GM23338 (cell line): Measurements from ENCODE around the gene HEBP1. TPM values are rescaled to one million over a fixed set of nuclear protein-coding genes. Genes with fewer than 3 reads are reported as not detected.
A peak's percentile ranks its signal among the peaks of the same experiment; 100 is the strongest.

ENCODE experiments used
- ATAC-seq: fragments of 200-7000 bp; cut with Tn5 transposase; 3 replicates; pipeline ENCODE4 v1.9.1; 2020
- DNase-seq: peaks from one replicate; pipeline ENCODE4 v3.0.0-alpha.2; 2015; ENCODE audit warnings: low spot score
- H2AFZ ChIP-seq: fragments of 200-600 bp; sonication (generic); 2 replicates; pipeline ENCODE4 v1.8.0; 2016; ENCODE audit warnings: antibody characterized with exemption, mild to moderate bottlenecking, moderate library complexity
- H3F3A ChIP-seq: fragments of 200-600 bp; sonication (generic); replicated peaks from 2 replicates; pipeline ENCODE4 v1.8.0; 2017; ENCODE audit warnings: antibody characterized with exemption, mixed run types, low read depth
- H3K27ac ChIP-seq: fragments of 200-600 bp; sonication (generic); 2 replicates; pipeline ENCODE4 v1.6.1; 2016; ENCODE audit warnings: low read depth
- H3K27me3 ChIP-seq: fragments of 200-600 bp; sonication (generic); 2 replicates; pipeline ENCODE4 v1.8.0; 2016; ENCODE audit warnings: mild to moderate bottlenecking, mixed run types, moderate library complexity; ENCODE audit not compliant: insufficient read depth
- H3K36me3 ChIP-seq: fragments of 200-600 bp; sonication (generic); 2 replicates; pipeline ENCODE4 v1.8.0; 2016; ENCODE audit warnings: mild to moderate bottlenecking; ENCODE audit not compliant: insufficient read depth
- H3K4me1 ChIP-seq: fragments of 200-600 bp; sonication (generic); 2 replicates; pipeline ENCODE4 v1.8.0; 2016; ENCODE audit warnings: mild to moderate bottlenecking, moderate library complexity; ENCODE audit not compliant: insufficient read depth
- H3K4me2 ChIP-seq: fragments of 200-600 bp; sonication (generic); 2 replicates; pipeline ENCODE4 v1.7.1; 2017; ENCODE audit warnings: mixed run types
- H3K4me3 ChIP-seq: fragments of 200-600 bp; sonication (generic); 2 replicates; pipeline ENCODE4 v1.6.1; 2016; ENCODE audit warnings: mixed run types
- H3K79me2 ChIP-seq: fragments of 200-600 bp; sonication (generic); replicated peaks from 2 replicates; pipeline ENCODE4 v1.8.0; 2017; ENCODE audit warnings: mild to moderate bottlenecking; ENCODE audit not compliant: insufficient read depth
- H3K9me2 ChIP-seq: fragments of 200-600 bp; sonication (generic); 2 replicates; pipeline ENCODE4 v1.8.0; 2017; ENCODE audit not compliant: insufficient read depth
- H4K20me1 ChIP-seq: fragments of 200-600 bp; sonication (generic); replicated peaks from 2 replicates; pipeline ENCODE4 v1.8.0; 2017; ENCODE audit warnings: mild to moderate bottlenecking; ENCODE audit not compliant: insufficient read depth
- H3K27ac Mint-ChIP-seq: 2 replicates; pipeline ENCODE4 v1.8.0; 2020; ENCODE audit warnings: inconsistent platforms, mild to moderate bottlenecking, moderate library complexity, mixed read lengths
- H3K27me3 Mint-ChIP-seq: 3 replicates; pipeline ENCODE4 v1.8.0; 2022; ENCODE audit warnings: low read depth, mild to moderate bottlenecking, moderate library complexity, mixed read lengths, inconsistent platforms; ENCODE audit not compliant: insufficient read depth, poor library complexity
- H3K36me3 Mint-ChIP-seq: 3 replicates; pipeline ENCODE4 v1.8.0; 2021; ENCODE audit warnings: low read depth, mild to moderate bottlenecking, inconsistent platforms, moderate library complexity, mixed read lengths
- H3K4me1 Mint-ChIP-seq: 3 replicates; pipeline ENCODE4 v1.8.0; 2020; ENCODE audit warnings: mild to moderate bottlenecking, inconsistent platforms, mixed read lengths
- H3K4me3 Mint-ChIP-seq: 3 replicates; pipeline ENCODE4 v1.8.0; 2021; ENCODE audit warnings: moderate library complexity, mild to moderate bottlenecking, inconsistent platforms, mixed read lengths
- H3K9me3 Mint-ChIP-seq: 3 replicates; pipeline ENCODE4 v1.8.0; 2020; ENCODE audit warnings: moderate library complexity, mild to moderate bottlenecking, inconsistent platforms, mixed read lengths
- CREB1 ChIP-seq: fragments of 250-450 bp; sonication (Bioruptor Pico); IDR thresholded peaks from 2 replicates; pipeline ENCODE4 v1.5.0; 2020; ENCODE audit warnings: low read depth, mild to moderate bottlenecking, moderate library complexity
- CTCF ChIP-seq, 2 experiments: fragments of 200-600 bp in 1 of 2; sonication (generic) in 1 of 2; conservative IDR thresholded peaks; 2 replicates each; pipeline versions ENCODE4 v1.5.1 to v1.6.1; 2016 to 2017; ENCODE audit warnings: antibody characterized with exemption in 2 of 2, low read depth in 2 of 2, mild to moderate bottlenecking in 2 of 2, moderate library complexity in 1 of 2
- ETS1 ChIP-seq: IDR thresholded peaks from 2 replicates; pipeline ENCODE4 v1.6.1; 2016; ENCODE audit warnings: antibody characterized with exemption
- EZH2 ChIP-seq: fragments of 200-600 bp; sonication (generic); IDR thresholded peaks from one replicate; pipeline ENCODE4 v1.8.0; 2017; ENCODE audit warnings: antibody characterized with exemption, mild to moderate bottlenecking, low read depth; ENCODE audit not compliant: unreplicated experiment
- EZH2phosphoT487 ChIP-seq: fragments of 200-600 bp; sonication (generic); IDR thresholded peaks from one replicate; pipeline ENCODE4 v1.8.1; 2018; ENCODE audit warnings: antibody characterized with exemption; ENCODE audit not compliant: unreplicated experiment
- JUNB ChIP-seq: IDR thresholded peaks from one replicate; pipeline ENCODE4 v1.6.1; 2016; ENCODE audit warnings: antibody characterized with exemption; ENCODE audit not compliant: unreplicated experiment
- NANOG ChIP-seq: IDR thresholded peaks from 2 replicates; pipeline ENCODE4 v1.6.1; 2016; ENCODE audit warnings: antibody characterized with exemption, borderline replicate concordance
- POLR2AphosphoS5 ChIP-seq: IDR thresholded peaks from 2 replicates; pipeline ENCODE4 v1.6.1; 2016; ENCODE audit warnings: antibody characterized with exemption, low read depth
- REST ChIP-seq: IDR thresholded peaks from one replicate; pipeline ENCODE4 v1.6.1; 2018; ENCODE audit warnings: antibody characterized with exemption; ENCODE audit not compliant: unreplicated experiment
- STAT1 ChIP-seq: IDR thresholded peaks from one replicate; pipeline ENCODE4 v1.6.1; 2016; ENCODE audit warnings: antibody characterized with exemption; ENCODE audit not compliant: unreplicated experiment
- ZNF114 ChIP-seq: fragments of 250-450 bp; sonication (Bioruptor Pico); IDR thresholded peaks from 2 replicates; pipeline ENCODE4 v1.5.0; 2020; ENCODE audit warnings: mild to moderate bottlenecking, moderate library complexity
- ZNF331 ChIP-seq: fragments of 250-450 bp; sonication (Bioruptor Pico); IDR thresholded peaks from 2 replicates; pipeline ENCODE4 v1.5.0; 2020; ENCODE audit warnings: low read depth, mild to moderate bottlenecking, moderate library complexity
- ZNF462 ChIP-seq: fragments of 250-450 bp; sonication (Bioruptor Pico); IDR thresholded peaks from 2 replicates; pipeline ENCODE4 v1.5.0; 2020; ENCODE audit warnings: mild to moderate bottlenecking, moderate library complexity
- polyA plus RNA-seq: library from polyadenylated mRNA; unstranded; fragments of >200 nt; fragmentation: Nextera tagmentation; extraction: Ambion mirVana; gene quantifications from 2 replicates; pipeline ENCODE4 v1.2.1, GENCODE V29; 2016
- total RNA-seq: library from RNA; depleted of rRNA; stranded (reverse); fragments of >200 nt; shearing (Covaris generic); gene quantifications from 2 replicates; pipeline ENCODE4 v1.2.3, GENCODE V29; 2014

The HEBP1 gene
- total and polyA plus RNA-seq, 2 experiments from 2014 or later = 25.2 to 45.1 TPM

- no peak for TF ChIP-seq JUNB
- TF ChIP-seq CREB1 (CRISPR knock-in tag) = no peak
- no peak for TF ChIP-seq ZNF114 (CRISPR knock-in tag)
- TF ChIP-seq ZNF331 (CRISPR knock-in tag) = no peak
- no peak for TF ChIP-seq REST
Observed at GRCh38 chr12:12998248-12998647, 1.8 kb downstream of the HEBP1 start (continued).

GRCh38 chr12:12997734-12998133, 2.3 kb downstream of the HEBP1 start:
- H3F3A ChIP-seq = 0 out of 2 replicates have a peak, but pooled peaks cover 6% of the 10 kb centered on the region
- no peak overlapping the region; the same call in 2 of the 3 replicates for H3K4me3 Mint-ChIP-seq
- peaks cover 3% of the 10 kb centered on the region for H4K20me1 ChIP-seq
- peaks cover 8% of the 10 kb centered on the region; the same call in 1 of the 3 replicates for H3K9me3 Mint-ChIP-seq
- peaks cover 12% of the 10 kb centered on the region for H3K36me3 Mint-ChIP-seq
- H3K9me2 ChIP-seq = no peaks in the 10 kb centered on the region
- no peak overlapping the region for H3K4me3 ChIP-seq
- H3K27me3 ChIP-seq = peaks cover 13% of the 10 kb centered on the region
- H3K27ac ChIP-seq = no peak overlapping the region
- peaks cover 22% of the 10 kb centered on the region for H3K27me3 Mint-ChIP-seq
- H3K4me1 ChIP-seq = peaks cover 28% of the 10 kb centered on the region
- DNase-seq (no peak), ATAC-seq (no peak)
- H3K36me3 ChIP-seq = no peaks in the 10 kb centered on the region
- no peak overlapping the region for H2AFZ ChIP-seq
- no peak overlapping the region for H3K27ac Mint-ChIP-seq
- peaks cover 39% of the 10 kb centered on the region for H3K4me1 Mint-ChIP-seq
- H3K79me2 ChIP-seq = peaks cover 23% of the 10 kb centered on the region
- H3K4me2 ChIP-seq = 0 out of 2 replicates have a peak overlapping the region, but pooled peaks have one; percentile 28
- TF ChIP-seq NANOG (no peak), STAT1 (no peak), ZNF462 (CRISPR knock-in tag) (no peak), CREB1 (CRISPR knock-in tag) (no peak), ZNF114 (CRISPR knock-in tag) (no peak), ZNF331 (CRISPR knock-in tag) (no peak), EZH2phosphoT487 (no peak), JUNB (no peak), POLR2AphosphoS5 (no peak), EZH2 (no peak), ETS1 (no peak), CTCF (conservative IDR thresholded peaks at IDR 0.05; ENCODE audit: low read depth in 2 of 2) (no peak)
